ENCODE measurements around the gene NACA2.
"Not testable (repeated sequence)": the region's sequence is repeated elsewhere in the genome, so short reads cannot be mapped to it uniquely, and the experiment has no call there.

The NACA2 gene

DNA sequence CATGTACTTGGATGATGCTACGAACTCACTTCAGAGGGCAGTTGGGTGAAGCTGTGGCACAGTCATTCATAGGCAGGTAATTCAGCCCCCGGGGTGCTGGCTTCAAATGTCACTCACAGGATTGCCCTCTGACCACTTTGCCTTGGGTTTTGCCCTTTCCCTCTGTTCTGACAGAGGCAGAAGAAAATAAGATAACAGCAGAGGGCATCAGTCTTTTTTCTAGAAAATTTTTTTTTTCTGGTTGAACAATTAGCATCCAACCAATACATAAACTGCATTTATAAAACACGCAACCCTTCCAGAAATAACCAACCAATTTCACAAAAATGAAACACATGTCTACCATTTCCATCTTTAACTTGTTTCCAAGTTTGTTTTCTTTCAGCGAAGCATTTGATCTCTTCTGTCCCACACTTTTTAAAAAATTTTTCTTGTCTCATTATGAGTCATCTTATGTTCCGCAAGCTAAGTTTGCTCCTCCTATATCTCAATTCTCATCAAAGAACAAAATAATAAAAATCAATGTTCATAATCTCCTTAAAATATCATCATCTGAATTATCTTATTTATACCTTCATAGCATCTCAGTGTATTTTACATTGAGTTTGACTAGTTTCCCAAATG, 15.6 kb downstream of the NACA2 start:
- DNase-seq, result no peak
- Mint-ChIP-seq H3K9me3 (peaks cover 14% of the 10 kb centered on the region), H3K27ac (no peak overlapping the region), H3K27me3 (ENCODE audit: low read depth, poor library complexity) (peaks cover 17% of the 10 kb centered on the region), H3K4me1 (peaks cover 24% of the 10 kb centered on the region), H3K4me3 (no peak overlapping the region), H3K36me3 (ENCODE audit: low read depth) (no peaks in the 10 kb centered on the region)
- TF ChIP-seq, protein P1, sequence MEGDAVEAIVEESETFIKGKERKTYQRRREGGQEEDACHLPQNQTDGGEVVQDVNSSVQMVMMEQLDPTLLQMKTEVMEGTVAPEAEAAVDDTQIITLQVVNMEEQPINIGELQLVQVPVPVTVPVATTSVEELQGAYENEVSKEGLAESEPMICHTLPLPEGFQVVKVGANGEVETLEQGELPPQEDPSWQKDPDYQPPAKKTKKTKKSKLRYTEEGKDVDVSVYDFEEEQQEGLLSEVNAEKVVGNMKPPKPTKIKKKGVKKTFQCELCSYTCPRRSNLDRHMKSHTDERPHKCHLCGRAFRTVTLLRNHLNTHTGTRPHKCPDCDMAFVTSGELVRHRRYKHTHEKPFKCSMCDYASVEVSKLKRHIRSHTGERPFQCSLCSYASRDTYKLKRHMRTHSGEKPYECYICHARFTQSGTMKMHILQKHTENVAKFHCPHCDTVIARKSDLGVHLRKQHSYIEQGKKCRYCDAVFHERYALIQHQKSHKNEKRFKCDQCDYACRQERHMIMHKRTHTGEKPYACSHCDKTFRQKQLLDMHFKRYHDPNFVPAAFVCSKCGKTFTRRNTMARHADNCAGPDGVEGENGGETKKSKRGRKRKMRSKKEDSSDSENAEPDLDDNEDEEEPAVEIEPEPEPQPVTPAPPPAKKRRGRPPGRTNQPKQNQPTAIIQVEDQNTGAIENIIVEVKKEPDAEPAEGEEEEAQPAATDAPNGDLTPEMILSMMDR (IDR thresholded peaks at IDR 0.05), result no peak

DNA sequence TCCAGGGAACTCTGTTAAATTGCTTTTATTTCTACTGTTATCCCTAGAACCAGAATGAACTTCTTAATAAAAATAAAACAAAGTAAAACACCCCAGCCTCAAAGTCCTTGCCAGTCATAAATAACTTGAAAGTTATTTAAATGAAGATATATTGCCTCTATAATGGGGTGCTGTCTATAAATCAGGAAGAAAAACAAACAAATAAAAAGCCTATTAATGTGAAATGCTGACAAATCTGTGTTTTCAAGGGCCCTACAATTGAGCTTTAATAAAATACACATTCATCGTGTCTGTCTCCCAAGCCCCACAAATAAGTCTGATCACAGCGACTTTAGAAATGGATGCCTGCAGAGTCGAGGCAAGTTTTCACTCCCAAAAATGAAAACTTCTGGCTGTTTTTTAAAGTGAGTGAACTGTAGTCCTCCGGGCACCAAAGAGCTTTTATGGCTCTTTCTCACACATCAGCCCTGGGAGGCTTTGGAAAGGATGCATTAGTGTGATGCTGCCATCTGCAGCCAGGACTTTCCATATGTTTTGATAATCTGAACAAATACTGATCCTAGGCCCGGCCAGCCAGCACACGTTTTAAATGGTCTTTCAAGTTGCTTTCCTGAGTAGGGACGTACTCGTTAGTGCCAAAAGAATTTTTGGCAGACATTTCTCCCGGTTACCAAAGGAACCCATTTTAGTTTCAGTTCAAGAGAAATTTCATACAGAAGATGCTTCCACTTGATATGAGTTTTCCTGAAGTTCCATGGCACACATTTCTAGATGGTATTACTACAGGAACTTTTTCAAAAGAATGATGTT, 16.3 kb downstream of the NACA2 start:
- TF ChIP-seq, protein P1 (IDR thresholded peaks at IDR 0.05), result peak; percentile 10
- Mint-ChIP-seq H3K9me3 (peaks cover 20% of the 10 kb centered on the region), H3K27ac (no peak overlapping the region), H3K36me3 (ENCODE audit: low read depth) (no peaks in the 10 kb centered on the region), H3K27me3 (ENCODE audit: low read depth, poor library complexity) (peaks cover 13% of the 10 kb centered on the region), H3K4me3 (no peak overlapping the region), H3K4me1 (peaks cover 20% of the 10 kb centered on the region)
- DNase-seq, result peak; percentile 27

DNA sequence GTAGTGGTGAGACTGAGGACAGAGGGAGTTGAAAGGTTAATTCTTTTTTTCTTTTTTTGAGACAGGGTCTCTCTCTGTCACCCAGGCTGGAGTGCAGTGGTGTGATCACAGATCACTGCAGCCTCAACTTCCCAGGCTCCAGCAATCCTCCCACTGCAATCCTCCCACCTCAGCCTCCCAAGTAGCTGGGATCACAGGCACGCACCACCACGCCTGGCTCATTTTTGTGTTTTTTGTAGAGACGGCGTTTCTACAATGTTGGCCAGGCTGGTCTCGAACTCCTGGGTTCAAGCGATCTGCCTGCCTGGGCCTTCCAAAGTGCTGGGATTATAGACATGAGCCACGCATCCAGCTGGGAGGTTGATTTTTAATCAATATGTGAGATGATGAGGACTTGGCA, 18.5 kb downstream of the NACA2 start:
- H3K4me1 Mint-ChIP-seq, result peaks cover 14% of the 10 kb centered on the region
- H3K36me3 Mint-ChIP-seq (ENCODE audit: low read depth); H3K4me3 Mint-ChIP-seq; DNase-seq; H3K27me3 Mint-ChIP-seq (ENCODE audit: low read depth, poor library complexity); H3K27ac Mint-ChIP-seq: not testable (repeated sequence)
- H3K9me3 Mint-ChIP-seq, result peaks cover 30% of the 10 kb centered on the region

DNA sequence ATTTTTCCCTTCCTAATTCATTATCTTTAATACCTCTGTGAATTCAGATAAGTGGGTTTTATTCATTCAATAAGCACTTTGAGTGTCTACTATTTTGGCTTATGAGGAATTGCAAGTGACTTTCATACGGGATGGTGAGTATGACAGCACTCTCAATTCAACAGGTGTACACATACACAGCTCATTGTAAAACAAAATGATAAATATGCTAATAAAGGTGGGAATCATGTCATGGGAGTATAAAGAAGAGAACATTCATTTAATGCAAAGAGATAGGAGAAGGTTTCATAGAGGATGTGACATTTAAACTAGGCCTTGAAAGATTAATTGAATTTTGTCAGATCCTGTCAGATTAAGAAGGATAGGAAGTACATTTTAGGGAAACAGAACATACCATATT, 19.4 kb downstream of the NACA2 start:
- Mint-ChIP-seq H3K4me3 (no peak overlapping the region), H3K9me3 (peaks cover 30% of the 10 kb centered on the region)
- no peak for DNase-seq

DNA sequence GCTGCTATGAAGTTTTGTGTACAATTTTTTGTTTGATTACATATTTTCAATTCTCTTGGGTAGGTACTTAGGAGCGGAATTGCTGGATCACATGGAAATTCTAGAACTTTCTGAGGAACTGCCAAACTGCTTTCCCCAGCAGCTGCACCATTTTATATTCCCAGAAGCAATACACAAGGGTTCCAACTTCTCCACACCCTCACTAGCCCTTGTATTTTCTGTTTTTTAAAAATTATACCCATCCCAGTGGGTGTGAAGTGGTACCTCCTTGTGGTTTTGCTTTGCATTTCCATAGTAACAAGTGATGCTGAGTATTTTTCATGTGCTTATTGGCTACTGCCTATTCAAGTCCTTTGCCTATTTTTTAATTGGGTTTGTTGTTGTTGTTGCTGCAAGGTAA, 20.9 kb downstream of the NACA2 start:
- Mint-ChIP-seq H3K27ac (no peak overlapping the region), H3K27me3 (ENCODE audit: low read depth, poor library complexity) (peaks cover 9% of the 10 kb centered on the region), H3K36me3 (ENCODE audit: low read depth) (no peaks in the 10 kb centered on the region), H3K9me3 (peaks cover 30% of the 10 kb centered on the region), H3K4me3 (no peak overlapping the region), H3K4me1 (peaks cover 7% of the 10 kb centered on the region)
- TF ChIP-seq, protein P1 (IDR thresholded peaks at IDR 0.05), result no peak
- DNase-seq, result no peak

More for the DNA sequence above, 19.4 kb downstream of the NACA2 start:
- peaks cover 9% of the 10 kb centered on the region for H3K27me3 Mint-ChIP-seq (ENCODE audit: low read depth, poor library complexity)
- H3K4me1 Mint-ChIP-seq, result peaks cover 14% of the 10 kb centered on the region
- no peaks in the 10 kb centered on the region for H3K36me3 Mint-ChIP-seq (ENCODE audit: low read depth)
- TF ChIP-seq, protein P1 (IDR thresholded peaks at IDR 0.05), result no peak
- H3K27ac Mint-ChIP-seq, result no peak overlapping the region

DNA sequence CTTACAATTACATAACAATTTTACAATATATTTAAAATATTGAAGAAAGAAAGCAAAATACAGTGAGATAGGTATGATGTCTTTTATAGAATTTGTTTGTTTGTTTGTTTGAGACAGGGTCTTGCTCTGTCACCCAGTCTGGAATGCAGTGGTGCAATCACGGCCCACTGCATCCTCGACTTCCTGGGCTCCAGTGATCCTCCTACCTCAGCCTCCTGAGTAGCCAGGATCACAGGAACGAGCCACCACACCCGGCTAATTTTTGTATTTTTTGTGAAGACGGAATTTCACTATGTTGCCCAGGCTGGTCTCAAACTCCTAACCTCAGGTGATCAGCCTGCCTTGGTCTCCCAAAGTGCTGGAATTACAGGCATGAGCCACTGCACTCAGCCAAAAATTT, 21.5 kb downstream of the NACA2 start:
- not testable (repeated sequence) for H3K36me3 Mint-ChIP-seq (ENCODE audit: low read depth); DNase-seq; H3K27ac Mint-ChIP-seq; H3K27me3 Mint-ChIP-seq (ENCODE audit: low read depth, poor library complexity); H3K4me3 Mint-ChIP-seq; H3K4me1 Mint-ChIP-seq
- peaks cover 30% of the 10 kb centered on the region for H3K9me3 Mint-ChIP-seq
